ENCODE data around the gene XYLT1.

Gene XYLT1

GRCh38 chr16:17439580-17439979, 31.2 kb downstream of the XYLT1 start:
- H3K4me3 ChIP-seq (ENCODE audit: low read depth, low read length): no peak overlapping the region
- DNase-seq (ENCODE audit: low read depth): no peak
- TF ChIP-seq CTCF (IDR thresholded peaks at IDR 0.05; ENCODE audit: insufficient read depth, low read depth, low read length, missing control alignments): no peak

GRCh38 chr16:17437981-17438380, 32.8 kb downstream of the XYLT1 start:
- DNase-seq (ENCODE audit: low read depth): no peak
- no peak for TF ChIP-seq CTCF (IDR thresholded peaks at IDR 0.05; ENCODE audit: insufficient read depth, low read depth, low read length, missing control alignments)
- no peak overlapping the region for H3K4me3 ChIP-seq (ENCODE audit: low read depth, low read length)

GRCh38 chr16:17437127-17437720, 33.5 kb downstream of the XYLT1 start:
- TF ChIP-seq CTCF (IDR thresholded peaks at IDR 0.05; ENCODE audit: insufficient read depth, low read depth, low read length, missing control alignments): no peak

GRCh38 chr16:17435318-17435717, 35.4 kb downstream of the XYLT1 start:
- no peak overlapping the region for H3K4me3 ChIP-seq (ENCODE audit: low read depth, low read length)
- no peak for TF ChIP-seq CTCF (IDR thresholded peaks at IDR 0.05; ENCODE audit: insufficient read depth, low read depth, low read length, missing control alignments)
- no peak for DNase-seq (ENCODE audit: low read depth)

More at GRCh38 chr16:17437127-17437720, 33.5 kb downstream of the XYLT1 start:
- no peak for DNase-seq (ENCODE audit: low read depth)
- H3K4me3 ChIP-seq (ENCODE audit: low read depth, low read length): no peak overlapping the region

GRCh38 chr16:17433577-17434451, 36.9 kb downstream of the XYLT1 start:
- no peak overlapping the region for H3K4me3 ChIP-seq (ENCODE audit: low read depth, low read length)
- no peak for DNase-seq (ENCODE audit: low read depth)
- TF ChIP-seq CTCF (IDR thresholded peaks at IDR 0.05; ENCODE audit: insufficient read depth, low read depth, low read length, missing control alignments): no peak

GRCh38 chr16:17432901-17433576, 37.7 kb downstream of the XYLT1 start:
- DNase-seq (ENCODE audit: low read depth): no peak
- no peak for TF ChIP-seq CTCF (IDR thresholded peaks at IDR 0.05; ENCODE audit: insufficient read depth, low read depth, low read length, missing control alignments)
- no peak overlapping the region for H3K4me3 ChIP-seq (ENCODE audit: low read depth, low read length)

All from GM12865 (cell line).